ENCODE measurements around the gene DNAJB8.

The DNAJB8 gene

DNA sequence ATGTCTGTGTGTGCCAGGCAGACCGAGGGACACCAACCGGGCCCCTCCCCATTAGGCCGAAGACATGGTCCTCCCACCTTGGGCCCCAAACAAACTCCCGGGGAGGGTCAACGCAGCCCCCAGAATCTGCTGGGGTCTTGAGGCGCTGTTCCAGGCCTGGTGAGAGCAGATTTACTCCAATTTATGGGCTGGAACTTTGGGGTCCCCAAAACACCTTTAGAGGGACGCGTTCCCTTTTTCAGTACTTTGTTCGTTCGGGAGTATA is 23.9 kb upstream of the DNAJB8 start:
- H3K4me1 Mint-ChIP-seq: peaks cover 42% of the 10 kb centered on the region
- H3K27me3 Mint-ChIP-seq (ENCODE audit: low read depth, poor library complexity): peaks cover 100% of the 10 kb centered on the region
- TF ChIP-seq, protein P1, sequence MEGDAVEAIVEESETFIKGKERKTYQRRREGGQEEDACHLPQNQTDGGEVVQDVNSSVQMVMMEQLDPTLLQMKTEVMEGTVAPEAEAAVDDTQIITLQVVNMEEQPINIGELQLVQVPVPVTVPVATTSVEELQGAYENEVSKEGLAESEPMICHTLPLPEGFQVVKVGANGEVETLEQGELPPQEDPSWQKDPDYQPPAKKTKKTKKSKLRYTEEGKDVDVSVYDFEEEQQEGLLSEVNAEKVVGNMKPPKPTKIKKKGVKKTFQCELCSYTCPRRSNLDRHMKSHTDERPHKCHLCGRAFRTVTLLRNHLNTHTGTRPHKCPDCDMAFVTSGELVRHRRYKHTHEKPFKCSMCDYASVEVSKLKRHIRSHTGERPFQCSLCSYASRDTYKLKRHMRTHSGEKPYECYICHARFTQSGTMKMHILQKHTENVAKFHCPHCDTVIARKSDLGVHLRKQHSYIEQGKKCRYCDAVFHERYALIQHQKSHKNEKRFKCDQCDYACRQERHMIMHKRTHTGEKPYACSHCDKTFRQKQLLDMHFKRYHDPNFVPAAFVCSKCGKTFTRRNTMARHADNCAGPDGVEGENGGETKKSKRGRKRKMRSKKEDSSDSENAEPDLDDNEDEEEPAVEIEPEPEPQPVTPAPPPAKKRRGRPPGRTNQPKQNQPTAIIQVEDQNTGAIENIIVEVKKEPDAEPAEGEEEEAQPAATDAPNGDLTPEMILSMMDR (IDR thresholded peaks at IDR 0.05): no peak
- no peak overlapping the region for H3K27ac Mint-ChIP-seq
- no peaks in the 10 kb centered on the region for H3K36me3 Mint-ChIP-seq (ENCODE audit: low read depth)
- H3K4me3 Mint-ChIP-seq: peak overlapping the region; percentile 79
- no peak for DNase-seq
- no peaks in the 10 kb centered on the region for H3K9me3 Mint-ChIP-seq

DNA sequence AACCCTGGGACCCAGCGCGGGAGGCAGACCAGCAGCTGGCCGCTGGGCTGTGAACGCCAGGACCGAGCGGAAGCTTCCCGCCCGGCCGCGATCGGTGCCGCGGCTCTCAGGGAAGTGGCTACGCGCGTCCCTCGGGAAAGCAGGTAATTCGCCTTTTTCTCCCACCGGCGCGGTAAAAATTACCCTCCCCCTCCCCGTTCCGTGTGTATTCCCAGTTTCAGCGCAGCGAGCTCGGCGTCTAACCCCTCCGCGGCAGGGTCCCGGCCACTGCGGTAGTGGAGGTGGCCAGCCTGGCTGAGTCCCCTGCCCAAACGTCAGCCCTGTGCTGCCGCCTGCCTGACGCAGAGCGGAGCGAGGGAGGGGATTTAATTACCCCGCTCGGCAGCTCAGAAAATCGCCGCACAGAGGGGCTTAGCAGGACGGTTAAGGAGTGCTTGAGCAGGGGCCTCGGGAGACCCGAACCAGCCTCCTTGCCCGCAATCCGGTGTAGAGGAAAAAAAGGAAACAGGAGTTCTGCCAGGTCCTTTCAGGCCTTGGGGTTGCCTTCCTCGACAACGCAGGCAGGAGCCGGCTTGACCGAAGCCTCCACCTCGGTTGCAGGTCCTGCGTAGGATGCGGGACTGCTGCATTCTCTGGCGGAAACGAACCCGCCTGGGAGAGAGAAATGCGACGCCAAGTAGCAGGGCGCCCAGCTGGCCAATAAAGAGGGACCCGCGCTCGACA is 23.4 kb upstream of the DNAJB8 start:
- Mint-ChIP-seq H3K4me3 (peak overlapping the region; percentile 79), H3K27me3 (ENCODE audit: low read depth, poor library complexity) (peaks cover 100% of the 10 kb centered on the region), H3K4me1 (peaks cover 45% of the 10 kb centered on the region), H3K27ac (no peak overlapping the region), H3K9me3 (no peaks in the 10 kb centered on the region), H3K36me3 (ENCODE audit: low read depth) (no peaks in the 10 kb centered on the region)
- TF ChIP-seq, protein P1 (IDR thresholded peaks at IDR 0.05): no peak
- DNase-seq: peak; percentile 70

DNA sequence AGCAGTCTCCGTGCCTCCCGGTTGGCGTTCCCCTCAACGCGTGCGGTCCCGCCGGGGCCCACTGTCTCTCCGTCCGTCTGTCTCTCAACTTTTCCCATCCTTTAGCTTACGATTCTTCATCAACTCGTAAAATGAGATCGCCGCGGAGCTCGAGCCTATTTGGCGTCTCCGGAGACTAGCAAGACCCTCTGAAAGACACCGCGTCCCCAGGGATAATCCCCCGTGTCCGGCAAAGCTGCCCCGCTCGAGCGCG is 22.9 kb upstream of the DNAJB8 start:
- H3K36me3 Mint-ChIP-seq (ENCODE audit: low read depth): no peaks in the 10 kb centered on the region
- DNase-seq: no peak
- H3K27ac Mint-ChIP-seq: no peak overlapping the region
- no peaks in the 10 kb centered on the region for H3K9me3 Mint-ChIP-seq
- H3K27me3 Mint-ChIP-seq (ENCODE audit: low read depth, poor library complexity): peaks cover 100% of the 10 kb centered on the region
- peaks cover 50% of the 10 kb centered on the region for H3K4me1 Mint-ChIP-seq
- TF ChIP-seq, protein P1 (IDR thresholded peaks at IDR 0.05): no peak
- peak overlapping the region; percentile 79 for H3K4me3 Mint-ChIP-seq

DNA sequence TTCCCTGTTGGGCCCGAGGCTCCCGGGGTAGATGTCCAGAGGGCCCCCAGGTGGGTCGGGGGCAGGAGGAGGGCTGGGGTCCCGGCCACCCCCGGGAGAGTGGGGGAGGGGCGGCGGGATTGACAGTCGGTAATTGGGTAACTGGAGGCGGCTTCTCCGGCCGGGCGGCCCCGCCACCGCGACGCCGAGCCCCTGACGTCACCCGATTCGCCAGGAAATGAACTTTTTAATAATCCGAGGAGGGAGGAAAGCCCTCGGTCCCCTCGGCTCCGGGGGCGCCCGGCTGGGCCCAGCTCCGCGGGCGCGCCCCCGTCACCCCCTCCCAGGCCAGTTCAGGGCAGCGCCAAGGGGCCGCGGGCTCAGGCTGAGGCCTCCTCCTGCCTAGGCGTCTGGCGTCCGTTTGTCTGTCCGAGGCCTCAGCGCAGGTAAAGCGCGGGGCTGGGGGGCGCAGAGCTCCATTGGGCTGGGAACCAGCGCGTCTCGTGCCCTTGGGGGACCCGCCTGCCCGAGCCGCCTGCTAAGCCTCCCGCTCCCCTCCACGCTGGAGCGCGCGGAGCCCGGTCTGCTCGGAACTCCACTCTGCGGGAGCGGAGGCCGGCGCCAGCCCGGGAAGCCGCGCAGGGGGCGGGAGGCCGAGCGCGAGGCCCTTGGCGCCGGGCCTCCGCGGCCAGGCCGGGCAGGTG is 22.4 kb upstream of the DNAJB8 start:
- H3K4me3 Mint-ChIP-seq: peak overlapping the region; percentile 79
- H3K27ac Mint-ChIP-seq: no peak overlapping the region
- H3K36me3 Mint-ChIP-seq (ENCODE audit: low read depth): no peaks in the 10 kb centered on the region
- DNase-seq: peak; percentile 63
- peaks cover 55% of the 10 kb centered on the region for H3K4me1 Mint-ChIP-seq
- TF ChIP-seq, protein P1 (IDR thresholded peaks at IDR 0.05): no peak
- H3K27me3 Mint-ChIP-seq (ENCODE audit: low read depth, poor library complexity): peaks cover 100% of the 10 kb centered on the region
- no peaks in the 10 kb centered on the region for H3K9me3 Mint-ChIP-seq

DNA sequence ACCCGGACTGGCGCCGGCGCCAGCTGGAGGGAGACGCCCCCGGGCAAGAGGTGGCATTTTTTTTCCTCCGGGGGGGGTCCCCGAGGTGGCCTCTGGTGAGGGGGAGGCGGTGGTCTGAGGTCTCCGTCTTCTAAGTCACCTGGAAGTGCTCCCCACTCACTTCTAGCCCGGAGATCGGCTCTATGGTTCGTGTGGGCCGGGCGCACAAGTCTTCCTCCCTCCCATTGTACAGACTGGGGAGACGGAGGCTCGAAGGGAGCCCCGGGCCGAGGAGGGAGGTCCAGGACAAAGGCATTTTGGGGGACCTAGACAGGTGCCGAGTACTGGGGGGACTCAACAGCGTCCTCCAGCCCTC is 21.9 kb upstream of the DNAJB8 start:
- DNase-seq: no peak
- peaks cover 100% of the 10 kb centered on the region for H3K27me3 Mint-ChIP-seq (ENCODE audit: low read depth, poor library complexity)
- TF ChIP-seq, protein P1 (IDR thresholded peaks at IDR 0.05): no peak
- no peaks in the 10 kb centered on the region for H3K9me3 Mint-ChIP-seq
- H3K4me3 Mint-ChIP-seq: peak overlapping the region; percentile 47
- H3K4me1 Mint-ChIP-seq: peaks cover 60% of the 10 kb centered on the region
- no peaks in the 10 kb centered on the region for H3K36me3 Mint-ChIP-seq (ENCODE audit: low read depth)
- H3K27ac Mint-ChIP-seq: no peak overlapping the region
